ENCODE measurements around the gene ADAMTS2.

The ADAMTS2 gene

GRCh38 chr5:179306191-179307012, 38.9 kb downstream of the ADAMTS2 start:
- Mint-ChIP-seq H3K27me3 (no peaks in the 10 kb centered on the region), H3K4me3 (no peak overlapping the region), H3K9me3 (peaks cover 13% of the 10 kb centered on the region), H3K27ac (ENCODE audit: low read depth) (no peak overlapping the region), H3K36me3 (ENCODE audit: insufficient read depth) (no peaks in the 10 kb centered on the region), H3K4me1 (no peaks in the 10 kb centered on the region)
- ATAC-seq (replicated peaks; ENCODE audit: extremely low read depth, poor library complexity, severe bottlenecking), result no peak
- no peak for DNase-seq (ENCODE audit: low spot score in 2 of 2)

DNA sequence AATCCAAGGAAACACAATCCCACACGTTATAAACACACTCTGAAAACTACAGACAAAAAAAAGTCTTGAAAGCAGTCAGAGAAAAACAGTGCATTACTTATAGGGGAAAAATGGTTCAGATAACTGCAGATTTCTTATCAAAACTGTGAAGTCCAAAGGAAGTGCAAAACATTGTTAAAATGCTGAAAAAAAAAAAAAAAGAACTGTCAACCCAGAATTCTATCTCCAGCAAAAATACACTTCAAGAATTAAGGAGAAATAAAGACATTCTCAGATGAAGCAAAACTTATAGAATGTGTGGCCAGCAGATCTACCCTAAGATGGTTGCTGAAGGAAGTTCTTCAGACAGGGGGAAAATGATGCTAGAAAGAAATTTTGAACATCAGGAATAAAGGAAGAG, 40.4 kb downstream of the ADAMTS2 start:
- ATAC-seq (replicated peaks; ENCODE audit: extremely low read depth, poor library complexity, severe bottlenecking), result no peak
- peaks cover 13% of the 10 kb centered on the region for H3K9me3 Mint-ChIP-seq
- no peak overlapping the region for H3K27ac Mint-ChIP-seq (ENCODE audit: low read depth)
- no peaks in the 10 kb centered on the region for H3K4me1 Mint-ChIP-seq
- no peak overlapping the region for H3K4me3 Mint-ChIP-seq
- peaks cover under 1% of the 10 kb centered on the region for H3K27me3 Mint-ChIP-seq
- no peaks in the 10 kb centered on the region for H3K36me3 Mint-ChIP-seq (ENCODE audit: insufficient read depth)
- DNase-seq (ENCODE audit: low spot score in 2 of 2), result no peak

DNA sequence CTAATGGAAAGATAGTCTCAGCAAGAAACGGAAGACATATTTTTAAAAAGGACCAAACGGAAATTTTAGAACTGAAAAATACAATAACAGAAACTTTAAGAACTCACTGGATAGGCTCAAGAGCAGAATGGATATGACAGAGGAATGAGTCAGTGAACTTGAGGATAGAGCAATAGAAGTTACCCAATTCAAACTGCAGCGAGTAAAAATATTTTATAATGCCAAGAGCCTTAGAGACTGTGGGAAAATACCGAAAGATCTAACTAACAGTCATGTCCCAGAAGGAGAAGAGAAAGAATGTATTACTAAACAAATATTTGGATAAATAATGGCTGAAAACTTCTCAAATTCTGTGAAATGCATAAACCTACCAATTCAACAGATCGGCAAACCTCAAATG, 40.8 kb downstream of the ADAMTS2 start:
- ATAC-seq (replicated peaks; ENCODE audit: extremely low read depth, poor library complexity, severe bottlenecking) (no peak), DNase-seq (ENCODE audit: low spot score in 2 of 2) (no peak)
- Mint-ChIP-seq H3K4me3 (no peak overlapping the region), H3K9me3 (peaks cover 13% of the 10 kb centered on the region), H3K36me3 (ENCODE audit: insufficient read depth) (no peaks in the 10 kb centered on the region), H3K27ac (ENCODE audit: low read depth) (no peak overlapping the region), H3K4me1 (no peaks in the 10 kb centered on the region), H3K27me3 (peaks cover 4% of the 10 kb centered on the region)

GRCh38 chr5:179303451-179304200, 41.6 kb downstream of the ADAMTS2 start:
- H3K4me1 Mint-ChIP-seq, result no peaks in the 10 kb centered on the region
- peaks cover 13% of the 10 kb centered on the region for H3K27me3 Mint-ChIP-seq
- peaks cover 13% of the 10 kb centered on the region for H3K9me3 Mint-ChIP-seq
- ATAC-seq (replicated peaks; ENCODE audit: extremely low read depth, poor library complexity, severe bottlenecking), result no peak
- DNase-seq (ENCODE audit: low spot score in 2 of 2), result no peak
- no peak overlapping the region for H3K4me3 Mint-ChIP-seq
- H3K36me3 Mint-ChIP-seq (ENCODE audit: insufficient read depth), result no peaks in the 10 kb centered on the region
- no peak overlapping the region for H3K27ac Mint-ChIP-seq (ENCODE audit: low read depth)

DNA sequence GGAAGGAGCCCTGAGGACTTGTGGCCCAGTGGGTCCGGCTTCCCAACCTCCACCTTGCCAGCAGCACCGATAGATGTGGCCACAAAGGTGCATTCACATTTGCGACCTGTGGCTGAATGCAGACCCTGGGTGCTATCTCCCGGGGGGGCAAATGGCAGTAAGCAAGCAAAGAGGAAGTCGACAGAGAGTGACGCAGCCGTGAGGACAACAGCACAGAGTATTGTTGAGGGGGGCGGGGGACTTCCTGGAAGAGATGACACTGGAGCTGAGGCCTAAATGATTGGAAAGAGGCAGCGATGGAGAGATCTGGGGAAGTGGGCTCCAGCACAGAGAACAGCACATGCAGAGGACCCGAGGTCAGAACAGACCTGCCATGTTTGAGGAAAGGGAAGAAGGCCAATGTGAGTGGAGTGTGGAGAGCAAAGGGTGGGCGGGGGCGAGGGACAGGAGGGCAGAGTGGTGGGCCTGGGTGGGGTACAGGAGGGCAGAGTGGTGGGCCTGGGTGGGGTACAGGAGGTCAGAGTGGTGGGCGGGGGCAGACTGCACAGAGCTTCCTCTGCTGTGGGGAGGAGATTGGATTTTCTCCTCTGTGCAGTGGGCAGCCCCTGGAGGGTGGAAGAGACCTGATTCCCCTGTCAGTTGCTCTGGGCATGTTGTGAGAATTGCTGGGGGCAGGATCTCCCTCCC, 42.6 kb downstream of the ADAMTS2 start:
- ATAC-seq (replicated peaks; ENCODE audit: extremely low read depth, poor library complexity, severe bottlenecking), result no peak

DNA sequence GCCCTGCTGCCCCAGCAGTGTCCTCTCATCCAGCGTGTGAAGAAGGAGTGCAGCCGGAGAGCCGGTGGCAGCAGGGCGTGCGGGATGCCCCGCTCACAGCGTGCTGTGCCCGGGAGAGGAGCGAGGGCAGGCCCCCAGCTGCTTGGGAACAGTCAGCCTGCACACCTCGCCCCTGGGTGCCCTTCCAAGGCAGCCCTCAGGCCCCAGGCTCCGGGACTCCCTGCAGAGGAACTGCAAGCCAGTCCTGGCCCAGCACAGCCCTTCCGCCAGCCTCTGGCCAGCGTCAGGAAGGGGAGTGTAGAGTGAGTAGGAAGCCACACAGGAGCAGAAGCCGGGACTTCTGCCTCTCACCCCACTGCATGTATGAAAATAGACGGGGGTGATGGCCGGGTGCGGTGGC, 43.5 kb downstream of the ADAMTS2 start:
- H3K27ac Mint-ChIP-seq (ENCODE audit: low read depth), result no peak overlapping the region
- DNase-seq (ENCODE audit: low spot score in 2 of 2), result no peak
- no peak for ATAC-seq (replicated peaks; ENCODE audit: extremely low read depth, poor library complexity, severe bottlenecking)

More for the DNA sequence above, 42.6 kb downstream of the ADAMTS2 start:
- Mint-ChIP-seq H3K4me1 (no peaks in the 10 kb centered on the region), H3K9me3 (peaks cover 13% of the 10 kb centered on the region), H3K27ac (ENCODE audit: low read depth) (no peak overlapping the region), H3K36me3 (ENCODE audit: insufficient read depth) (no peaks in the 10 kb centered on the region), H3K4me3 (no peak overlapping the region), H3K27me3 (peaks cover 22% of the 10 kb centered on the region)
- no peak for DNase-seq (ENCODE audit: low spot score in 2 of 2)

DNA sequence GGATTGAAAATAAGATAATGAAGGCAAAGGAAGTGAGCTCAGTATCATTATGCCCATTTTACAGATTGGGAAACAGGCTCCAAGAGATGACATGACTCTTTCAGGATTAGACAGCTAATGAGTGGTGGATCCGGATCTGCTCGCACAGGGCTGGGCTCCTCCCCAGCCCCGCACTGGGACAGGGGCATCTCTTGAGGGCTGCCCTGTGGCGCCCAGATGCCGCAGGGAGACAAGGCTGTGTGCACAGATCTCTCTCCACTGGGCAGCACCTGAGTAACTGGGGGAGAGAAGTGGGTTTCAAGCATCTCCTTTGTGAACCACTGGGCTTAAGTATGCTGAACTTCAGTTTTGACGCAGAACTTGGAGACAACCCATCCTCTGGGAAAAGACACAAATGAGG, 43.9 kb downstream of the ADAMTS2 start:
- ATAC-seq (replicated peaks; ENCODE audit: extremely low read depth, poor library complexity, severe bottlenecking) (no peak), DNase-seq (ENCODE audit: low spot score in 2 of 2) (no peak)
- Mint-ChIP-seq H3K27me3 (peaks cover 35% of the 10 kb centered on the region), H3K27ac (ENCODE audit: low read depth) (no peak overlapping the region), H3K36me3 (ENCODE audit: insufficient read depth) (peaks cover 2% of the 10 kb centered on the region), H3K4me1 (no peaks in the 10 kb centered on the region), H3K4me3 (no peak overlapping the region), H3K9me3 (peaks cover 13% of the 10 kb centered on the region)

More for the DNA sequence above, 43.5 kb downstream of the ADAMTS2 start:
- Mint-ChIP-seq H3K36me3 (ENCODE audit: insufficient read depth) (no peaks in the 10 kb centered on the region), H3K4me3 (no peak overlapping the region), H3K4me1 (no peaks in the 10 kb centered on the region), H3K27me3 (peaks cover 31% of the 10 kb centered on the region), H3K9me3 (peaks cover 13% of the 10 kb centered on the region)

DNA sequence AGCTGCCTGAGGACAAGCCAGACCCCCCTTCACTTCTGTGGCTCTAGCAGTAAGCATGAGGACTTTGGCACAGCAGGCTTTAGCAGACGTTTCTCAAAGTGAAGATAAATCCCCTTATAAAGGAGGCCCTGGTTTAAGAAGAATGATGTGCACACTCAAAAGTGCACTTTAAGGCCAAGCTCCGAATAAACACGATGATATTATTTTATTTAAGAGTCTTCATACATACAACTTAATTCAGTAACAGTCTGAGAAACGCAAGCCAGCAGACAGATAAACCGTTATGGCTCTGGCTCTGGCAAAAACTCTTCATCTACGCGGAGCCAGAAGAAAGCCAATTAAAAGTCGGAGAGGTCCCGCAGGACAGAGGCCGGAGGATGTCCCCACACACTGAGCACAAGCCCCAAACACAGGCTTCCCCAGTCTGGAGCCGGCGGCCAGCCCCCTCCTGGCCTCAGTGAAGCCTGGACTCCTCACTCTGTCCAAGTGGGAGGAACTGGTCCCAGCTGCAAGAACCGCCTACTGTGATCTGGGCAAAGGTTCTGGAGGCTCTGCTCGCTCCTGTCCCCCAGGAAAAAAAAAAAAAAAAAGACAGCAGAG, 44.6 kb downstream of the ADAMTS2 start:
- no peak for DNase-seq (ENCODE audit: low spot score in 2 of 2)
- H3K4me1 Mint-ChIP-seq, result no peaks in the 10 kb centered on the region
- no peak overlapping the region for H3K4me3 Mint-ChIP-seq

GRCh38 chr5:179298181-179298993, 46.9 kb downstream of the ADAMTS2 start:
- DNase-seq (ENCODE audit: low spot score in 2 of 2), result no peak

More for the DNA sequence above, 44.6 kb downstream of the ADAMTS2 start:
- Mint-ChIP-seq H3K9me3 (peaks cover 13% of the 10 kb centered on the region), H3K36me3 (ENCODE audit: insufficient read depth) (peaks cover 2% of the 10 kb centered on the region), H3K27me3 (peaks cover 42% of the 10 kb centered on the region), H3K27ac (ENCODE audit: low read depth) (no peak overlapping the region)
- no peak for ATAC-seq (replicated peaks; ENCODE audit: extremely low read depth, poor library complexity, severe bottlenecking)

DNA sequence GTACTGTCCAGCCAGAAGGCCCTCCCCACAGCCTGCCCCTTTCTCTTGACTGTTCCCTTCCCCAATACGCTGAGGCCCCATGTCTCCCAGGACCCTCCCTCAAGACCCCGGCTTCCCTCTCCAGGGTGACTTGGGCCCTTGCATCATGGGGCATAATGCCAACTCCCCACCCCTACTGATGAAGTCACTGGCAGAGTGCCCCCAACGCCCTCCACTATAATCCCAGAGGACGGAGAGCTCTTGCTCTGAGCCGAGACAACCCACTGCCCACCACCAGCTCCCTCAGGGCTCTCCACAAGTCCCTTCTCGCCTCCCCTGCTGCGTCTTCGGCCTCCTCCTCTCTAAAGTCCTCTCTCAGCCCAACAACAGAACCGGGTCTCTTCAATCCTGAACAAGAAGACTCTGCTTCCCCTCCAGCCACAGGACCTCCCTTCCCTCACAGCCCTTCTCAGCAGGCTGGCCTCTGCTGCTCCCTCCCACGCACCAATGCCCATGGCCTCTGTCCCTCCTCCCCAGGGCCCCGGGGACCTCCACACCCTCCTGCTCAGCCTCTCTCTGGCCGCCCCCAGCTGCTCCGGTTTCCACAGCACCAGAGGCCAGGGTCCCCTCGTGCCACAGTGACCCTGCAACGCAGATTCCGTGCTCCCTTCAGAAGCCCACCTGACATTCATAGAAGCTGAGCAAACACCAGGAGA, 47.6 kb downstream of the ADAMTS2 start:
- Mint-ChIP-seq H3K36me3 (ENCODE audit: insufficient read depth) (peaks cover 2% of the 10 kb centered on the region), H3K9me3 (no peaks in the 10 kb centered on the region), H3K4me1 (no peaks in the 10 kb centered on the region), H3K4me3 (no peak overlapping the region), H3K27ac (ENCODE audit: low read depth) (no peak overlapping the region), H3K27me3 (peaks cover 47% of the 10 kb centered on the region)
- DNase-seq (ENCODE audit: low spot score in 2 of 2), result no peak
- no peak for ATAC-seq (replicated peaks; ENCODE audit: extremely low read depth, poor library complexity, severe bottlenecking)

More at GRCh38 chr5:179298181-179298993, 46.9 kb downstream of the ADAMTS2 start:
- Mint-ChIP-seq H3K4me3 (no peak overlapping the region), H3K36me3 (ENCODE audit: insufficient read depth) (peaks cover 2% of the 10 kb centered on the region), H3K27me3 (peaks cover 47% of the 10 kb centered on the region), H3K9me3 (peaks cover under 1% of the 10 kb centered on the region), H3K4me1 (no peaks in the 10 kb centered on the region), H3K27ac (ENCODE audit: low read depth) (no peak overlapping the region)
- no peak for ATAC-seq (replicated peaks; ENCODE audit: extremely low read depth, poor library complexity, severe bottlenecking)

DNA sequence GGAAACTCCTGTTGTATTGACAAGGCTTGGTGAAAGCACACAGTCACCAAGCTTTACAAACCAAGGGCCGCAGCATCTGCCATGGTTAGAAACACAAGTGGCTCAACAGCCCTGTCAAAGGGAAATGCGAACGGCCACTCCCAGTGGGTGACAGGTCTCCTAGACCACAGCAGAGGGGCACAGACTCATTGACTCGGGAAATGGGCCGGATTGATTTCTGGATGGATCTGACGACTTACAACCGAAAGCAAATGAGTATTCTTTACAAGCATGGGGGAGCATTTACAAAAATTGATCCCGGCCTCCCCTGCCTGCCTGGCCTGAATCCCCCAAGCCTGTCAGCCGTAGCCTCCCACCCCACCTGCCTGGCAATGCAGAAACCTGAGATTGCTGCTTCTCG, 48.2 kb downstream of the ADAMTS2 start:
- Mint-ChIP-seq H3K4me1 (no peaks in the 10 kb centered on the region), H3K27me3 (peaks cover 47% of the 10 kb centered on the region), H3K27ac (ENCODE audit: low read depth) (no peak overlapping the region), H3K4me3 (no peak overlapping the region), H3K9me3 (no peaks in the 10 kb centered on the region), H3K36me3 (ENCODE audit: insufficient read depth) (peaks cover 2% of the 10 kb centered on the region)
- DNase-seq (ENCODE audit: low spot score in 2 of 2), result no peak
- ATAC-seq (replicated peaks; ENCODE audit: extremely low read depth, poor library complexity, severe bottlenecking), result no peak
